IPS DF 6.9 (cell line): ENCODE measurements around the gene PLSCR2.
"Not testable (repeated sequence)": the region's sequence is repeated elsewhere in the genome, so short reads cannot be mapped to it uniquely, and the experiment has no call there.

ENCODE experiments used
- DNase-seq: peaks from one replicate; pipeline ENCODE4 v3.0.0-alpha.2; 2013; ENCODE audit warnings: low read depth, low spot score
- H3K27ac ChIP-seq: one replicate; pipeline ENCODE4 v1.5.1; 2013; ENCODE audit warnings: low read length, control low read depth
- H3K27me3 ChIP-seq: 2 replicates; pipeline ENCODE4 v1.6.1; 2013; ENCODE audit warnings: mild to moderate bottlenecking, low read length; ENCODE audit not compliant: control insufficient read depth, insufficient read depth
- H3K36me3 ChIP-seq: 2 replicates; pipeline ENCODE4 v1.6.1; 2013; ENCODE audit warnings: low read length; ENCODE audit not compliant: control insufficient read depth, insufficient read depth
- H3K4me1 ChIP-seq: 2 replicates; pipeline ENCODE4 v1.6.1; 2013; ENCODE audit warnings: low read length; ENCODE audit not compliant: control insufficient read depth, insufficient read depth
- H3K4me3 ChIP-seq: 2 replicates; pipeline ENCODE4 v1.5.1; 2013; ENCODE audit warnings: mild to moderate bottlenecking, low read length
- H3K9me3 ChIP-seq: 2 replicates; pipeline ENCODE4 v1.6.1; 2013; ENCODE audit warnings: low read length, inconsistent platforms; ENCODE audit not compliant: control insufficient read depth, insufficient read depth
- WGBS: extraction: QIAGEN DNeasy Blood & Tissue Kit; methylation state at CpG from one replicate; pipeline ENCODE4 v1.1.7; 2013; ENCODE audit warnings: mixed read lengths, missing lambda C conversion rate; ENCODE audit not compliant: insufficient read length, insufficient coverage; 5-methylcytosine and 5-hydroxymethylcytosine counted together

The PLSCR2 gene

DNA sequence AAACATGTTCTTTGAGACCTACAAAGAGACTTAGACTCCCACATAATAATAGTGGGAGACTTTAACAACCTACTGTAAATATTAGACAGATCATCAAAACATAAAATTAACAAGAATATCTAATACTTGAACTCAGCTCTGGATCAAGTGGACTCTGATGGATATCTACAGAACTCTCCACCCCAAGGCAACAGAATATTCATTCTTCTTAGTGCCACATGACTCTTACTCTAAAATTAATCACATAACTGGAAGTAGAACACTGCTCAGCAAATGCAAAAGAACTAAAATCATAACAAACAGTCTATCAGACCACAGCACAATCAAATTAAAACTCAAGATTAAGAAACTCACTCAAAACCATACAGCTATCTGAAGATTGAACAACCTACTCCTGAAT is 15.9 kb upstream of the PLSCR2 start:
- Histone ChIP-seq H3K27ac (no peak overlapping the region), H3K27me3 (no peaks in the 10 kb centered on the region), H3K36me3 (no peaks in the 10 kb centered on the region), H3K9me3 (no peaks in the 10 kb centered on the region), H3K4me3 (no peak overlapping the region), H3K4me1 (no peaks in the 10 kb centered on the region)
- no peak for DNase-seq

DNA sequence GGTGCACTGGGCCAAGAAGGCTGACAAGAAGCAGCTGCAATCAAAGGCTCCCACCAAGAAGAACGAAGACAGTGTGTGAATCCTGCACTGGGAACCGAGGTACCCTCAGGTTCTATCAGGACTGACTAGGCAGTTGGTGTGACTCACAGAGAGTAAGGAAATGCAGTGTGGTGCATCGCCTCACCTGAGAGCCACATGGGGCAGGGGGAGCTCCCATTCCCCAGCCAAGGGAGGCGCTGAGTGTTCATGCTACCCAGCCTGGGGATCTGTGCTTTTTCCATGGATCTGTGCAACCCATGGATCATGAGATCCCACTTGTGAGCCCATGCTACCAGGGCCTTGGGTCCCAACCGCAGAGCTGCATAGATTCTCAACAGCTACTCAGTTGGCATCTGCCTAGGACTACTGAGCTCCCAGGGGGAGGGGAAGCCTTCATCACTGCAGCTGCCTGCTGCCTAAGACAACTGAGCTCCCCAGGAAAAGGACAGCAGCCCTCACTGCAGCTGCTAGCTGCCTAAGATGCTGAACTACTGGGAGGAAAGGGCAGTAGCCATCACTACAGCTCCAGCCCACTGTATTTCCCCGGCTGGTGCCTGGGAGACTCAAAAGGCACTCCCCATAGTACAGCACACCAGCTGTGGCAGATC is 6.9 kb upstream of the PLSCR2 start:
- Histone ChIP-seq H3K36me3 (no peaks in the 10 kb centered on the region), H3K4me1 (no peaks in the 10 kb centered on the region), H3K9me3 (no peaks in the 10 kb centered on the region), H3K27me3 (no peaks in the 10 kb centered on the region), H3K4me3 (no peak overlapping the region), H3K27ac (no peak overlapping the region)
- WGBS = no CpG with 5 or more reads among the region's 6 CpGs
- no peak for DNase-seq

DNA sequence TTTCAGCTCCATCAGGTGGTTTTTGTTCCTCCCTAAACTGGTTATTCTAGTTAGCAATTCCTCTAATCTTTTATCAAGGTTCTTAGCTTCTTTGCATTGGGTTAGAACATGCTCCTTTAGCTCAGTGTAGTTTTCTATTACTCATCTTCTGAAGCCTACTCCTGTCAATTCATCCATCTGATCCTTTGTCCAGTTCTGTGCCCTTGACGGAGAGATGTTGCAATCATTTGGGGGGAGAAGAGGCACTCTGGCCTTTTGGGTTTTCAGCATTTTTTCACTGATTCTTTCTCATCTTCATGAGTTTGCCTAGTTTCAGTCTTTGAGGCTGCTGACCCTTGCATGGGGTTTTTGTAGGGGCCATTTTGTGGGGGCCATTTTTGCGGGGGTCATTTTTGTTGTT is 5.6 kb upstream of the PLSCR2 start:
- not testable (repeated sequence) for H3K4me3 ChIP-seq

DNA sequence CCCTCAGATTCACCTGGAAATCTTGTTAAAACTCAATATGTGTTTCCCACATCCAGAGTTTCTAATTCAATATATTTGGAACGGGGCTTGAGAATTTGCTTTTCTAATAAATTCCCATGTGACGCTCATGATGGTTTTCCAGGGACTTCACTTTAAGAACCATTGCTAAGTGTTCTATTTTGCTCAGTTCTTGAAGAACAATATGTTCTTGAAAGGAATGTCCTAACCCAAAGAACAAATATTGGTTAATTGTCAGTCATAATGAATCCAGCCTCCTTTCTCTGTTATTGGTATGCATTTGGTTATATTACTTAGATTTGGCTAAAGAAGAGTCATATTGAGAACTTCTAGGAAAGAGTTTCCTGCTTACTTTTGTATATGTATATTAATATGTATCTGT is 4.4 kb upstream of the PLSCR2 start:
- WGBS = no CpG with 5 or more reads among the region's 2 CpGs
- no peaks in the 10 kb centered on the region for H3K36me3 ChIP-seq

More for the DNA sequence above, 5.6 kb upstream of the PLSCR2 start:
- H3K4me1 ChIP-seq, H3K9me3 ChIP-seq, H3K36me3 ChIP-seq, DNase-seq, H3K27me3 ChIP-seq, H3K27ac ChIP-seq: not testable (repeated sequence)
- WGBS = no CpG with 5 or more reads among the region's 2 CpGs

DNA sequence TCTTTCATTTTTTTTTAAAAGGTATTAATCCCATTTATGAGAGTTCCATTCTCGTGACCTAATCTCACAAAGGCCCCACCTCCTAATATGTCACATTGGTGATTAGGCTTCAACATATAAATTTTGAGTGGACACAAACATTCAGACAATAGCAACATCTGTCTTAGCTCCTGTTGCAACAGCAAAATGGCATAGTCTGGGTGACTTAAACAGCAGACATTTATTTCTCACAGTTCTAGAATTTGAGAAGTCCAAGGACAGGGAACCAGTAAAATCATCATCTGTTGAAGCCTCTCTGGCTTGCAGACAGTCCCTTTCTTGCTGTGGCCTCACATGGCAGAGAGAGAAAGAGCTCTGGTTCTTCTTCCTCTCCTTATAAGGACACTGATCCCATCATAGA is 3.2 kb upstream of the PLSCR2 start:
- no peaks in the 10 kb centered on the region for H3K27me3 ChIP-seq
- no peak for DNase-seq
- H3K4me3 ChIP-seq = no peak overlapping the region
- H3K9me3 ChIP-seq = no peaks in the 10 kb centered on the region
- H3K36me3 ChIP-seq = no peaks in the 10 kb centered on the region
- no peak overlapping the region for H3K27ac ChIP-seq
- no CpG with 5 or more reads among the region's 1 CpG for WGBS
- H3K4me1 ChIP-seq = no peaks in the 10 kb centered on the region

More for the DNA sequence above, 4.4 kb upstream of the PLSCR2 start:
- Histone ChIP-seq H3K9me3 (no peaks in the 10 kb centered on the region), H3K4me3 (no peak overlapping the region), H3K27ac (no peak overlapping the region), H3K4me1 (no peaks in the 10 kb centered on the region), H3K27me3 (no peaks in the 10 kb centered on the region)
- no peak for DNase-seq

DNA sequence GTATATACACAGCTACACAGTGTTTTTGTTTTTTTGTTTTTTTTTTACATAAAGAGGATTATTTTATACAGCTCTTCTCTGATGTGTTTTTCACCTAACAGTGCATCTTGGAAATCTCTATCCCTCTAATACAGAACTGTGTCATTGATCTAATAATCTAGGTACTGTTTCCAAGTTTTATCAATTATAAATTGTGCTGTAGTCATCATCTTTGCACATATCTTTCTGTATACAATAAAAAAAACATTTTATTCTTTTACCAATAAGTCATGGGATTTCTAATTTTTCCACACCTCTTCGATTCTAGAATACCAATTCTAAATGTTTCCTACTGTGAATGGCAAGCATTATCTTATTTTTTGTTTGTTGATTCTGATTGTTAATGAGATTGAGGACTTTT is 1.7 kb upstream of the PLSCR2 start:
- Histone ChIP-seq H3K27me3 (no peaks in the 10 kb centered on the region), H3K9me3 (no peaks in the 10 kb centered on the region), H3K36me3 (no peaks in the 10 kb centered on the region), H3K4me3 (no peak overlapping the region), H3K4me1 (no peaks in the 10 kb centered on the region), H3K27ac (no peak overlapping the region)
- DNase-seq = no peak
- WGBS = 100% methylated on average over 1 of the region's 1 CpG

DNA sequence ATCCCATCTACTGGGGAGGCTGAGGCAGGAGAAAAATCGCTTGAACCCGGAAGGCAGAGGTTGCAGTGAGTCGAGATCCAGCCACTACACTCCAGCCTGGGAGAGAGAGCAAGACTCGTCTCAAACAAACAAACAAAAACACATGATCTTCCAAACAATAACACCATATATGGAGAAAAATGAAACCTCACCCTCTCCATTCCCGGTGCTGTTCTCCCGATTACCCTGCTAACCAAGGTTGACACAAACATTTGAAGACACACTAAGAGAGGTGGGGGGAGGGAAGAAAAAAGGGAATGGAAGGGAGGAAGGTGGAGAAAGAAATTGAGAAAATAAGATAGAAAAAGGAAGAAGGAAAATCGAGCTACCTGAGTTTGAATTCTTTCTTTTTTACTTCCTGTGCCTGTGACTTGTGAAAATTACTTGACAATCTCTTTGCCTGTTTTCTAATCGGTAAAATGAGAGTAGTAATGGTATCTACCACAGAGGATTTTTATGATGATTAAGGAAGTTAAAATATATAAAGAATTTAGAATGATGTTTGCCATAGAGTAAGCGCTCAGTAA is 1.1 kb upstream of the PLSCR2 start:
- H3K36me3 ChIP-seq = no peaks in the 10 kb centered on the region
- no peak overlapping the region for H3K4me3 ChIP-seq
- 100% methylated on average over 1 of the region's 9 CpGs for WGBS
- no peaks in the 10 kb centered on the region for H3K27me3 ChIP-seq
- H3K9me3 ChIP-seq = no peaks in the 10 kb centered on the region
- H3K27ac ChIP-seq = no peak overlapping the region
- DNase-seq = no peak
- H3K4me1 ChIP-seq = no peaks in the 10 kb centered on the region

DNA sequence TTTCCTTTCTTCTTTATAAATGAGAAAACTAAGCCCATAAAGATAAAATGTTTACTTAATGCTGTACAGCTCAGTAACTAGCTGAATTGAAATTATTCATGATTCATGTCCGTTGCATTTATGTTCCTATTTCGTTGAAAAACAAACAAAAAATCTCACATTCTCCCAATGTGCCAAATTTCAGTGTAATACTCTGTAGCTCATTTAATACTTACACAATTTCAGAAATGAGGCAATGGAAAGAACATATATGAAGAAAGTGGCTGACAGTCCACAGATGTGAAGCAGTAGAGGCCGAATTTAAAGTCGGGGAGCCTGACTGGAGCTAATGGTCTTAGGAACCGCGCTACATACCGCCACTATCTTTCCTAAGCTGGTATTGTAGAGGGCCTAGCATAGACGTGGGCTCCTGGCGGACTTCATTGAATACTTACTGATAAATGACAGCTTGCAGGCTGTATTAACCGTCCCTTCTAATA is 651 bp downstream of the PLSCR2 start:
- WGBS = no CpG with 5 or more reads among the region's 10 CpGs
- H3K4me3 ChIP-seq = peak overlapping the region; percentile 37; the same call in 1 of the 2 replicates
- no peak overlapping the region for H3K27ac ChIP-seq
- no peaks in the 10 kb centered on the region for H3K27me3 ChIP-seq
- no peaks in the 10 kb centered on the region for H3K4me1 ChIP-seq
- H3K36me3 ChIP-seq = no peaks in the 10 kb centered on the region
- DNase-seq = no peak
- no peaks in the 10 kb centered on the region for H3K9me3 ChIP-seq

DNA sequence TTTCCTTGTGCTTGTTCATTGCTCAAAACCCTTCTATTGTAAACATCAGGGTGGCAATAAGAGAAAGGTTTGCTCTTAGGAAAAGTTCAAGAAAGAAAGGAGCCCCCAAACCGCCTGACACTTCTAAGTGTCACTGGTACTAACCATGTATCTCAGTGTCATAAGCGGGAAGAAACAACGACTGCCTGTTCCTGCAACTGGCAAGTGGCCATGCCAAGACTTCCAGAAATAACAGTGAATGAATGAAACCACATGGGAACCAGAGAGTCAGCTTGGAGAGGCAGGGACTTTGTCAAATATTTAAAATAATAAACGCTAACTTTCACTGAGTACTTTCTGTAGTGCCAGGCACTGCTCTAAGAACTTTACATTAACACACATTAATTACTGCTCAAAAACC is 1.1 kb downstream of the PLSCR2 start:
- Histone ChIP-seq H3K27me3 (no peaks in the 10 kb centered on the region), H3K4me1 (no peaks in the 10 kb centered on the region), H3K4me3 (no peak overlapping the region), H3K36me3 (no peaks in the 10 kb centered on the region), H3K9me3 (no peaks in the 10 kb centered on the region), H3K27ac (no peak overlapping the region)
- no peak for DNase-seq
- WGBS = no CpG with 5 or more reads among the region's 4 CpGs

DNA sequence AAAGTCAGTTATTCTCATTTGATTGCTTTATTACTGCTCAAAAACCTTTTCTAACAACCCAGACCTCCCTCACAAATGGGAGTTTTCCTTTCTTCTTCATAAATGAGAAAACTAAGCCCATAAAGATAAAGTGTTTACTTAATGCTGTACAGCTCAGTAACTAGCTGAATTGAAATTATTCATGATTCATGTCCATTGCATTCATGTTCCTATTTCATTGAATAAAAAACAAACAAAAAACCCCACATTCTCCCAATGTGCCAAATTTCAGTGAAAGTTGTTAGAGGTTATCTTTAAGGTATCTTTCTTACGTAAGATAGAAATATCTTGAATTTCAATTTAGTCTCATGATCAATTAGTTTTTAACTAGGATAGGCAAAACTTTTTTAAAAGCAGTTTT is 2.8 kb downstream of the PLSCR2 start:
- no CpG with 5 or more reads among the region's 1 CpG for WGBS
- Histone ChIP-seq H3K4me3 (no peak overlapping the region), H3K9me3 (no peaks in the 10 kb centered on the region)

More for the DNA sequence above, 2.8 kb downstream of the PLSCR2 start:
- H3K36me3 ChIP-seq = no peaks in the 10 kb centered on the region
- DNase-seq = no peak
- H3K4me1 ChIP-seq = no peaks in the 10 kb centered on the region
- H3K27ac ChIP-seq = no peak overlapping the region
- H3K27me3 ChIP-seq = no peaks in the 10 kb centered on the region
